Measurements from ENCODE around the gene MSMB.
"Not testable (repeated sequence)": the region's sequence is repeated elsewhere in the genome, so short reads cannot be mapped to it uniquely, and the experiment has no call there.

Gene MSMB

DNA sequence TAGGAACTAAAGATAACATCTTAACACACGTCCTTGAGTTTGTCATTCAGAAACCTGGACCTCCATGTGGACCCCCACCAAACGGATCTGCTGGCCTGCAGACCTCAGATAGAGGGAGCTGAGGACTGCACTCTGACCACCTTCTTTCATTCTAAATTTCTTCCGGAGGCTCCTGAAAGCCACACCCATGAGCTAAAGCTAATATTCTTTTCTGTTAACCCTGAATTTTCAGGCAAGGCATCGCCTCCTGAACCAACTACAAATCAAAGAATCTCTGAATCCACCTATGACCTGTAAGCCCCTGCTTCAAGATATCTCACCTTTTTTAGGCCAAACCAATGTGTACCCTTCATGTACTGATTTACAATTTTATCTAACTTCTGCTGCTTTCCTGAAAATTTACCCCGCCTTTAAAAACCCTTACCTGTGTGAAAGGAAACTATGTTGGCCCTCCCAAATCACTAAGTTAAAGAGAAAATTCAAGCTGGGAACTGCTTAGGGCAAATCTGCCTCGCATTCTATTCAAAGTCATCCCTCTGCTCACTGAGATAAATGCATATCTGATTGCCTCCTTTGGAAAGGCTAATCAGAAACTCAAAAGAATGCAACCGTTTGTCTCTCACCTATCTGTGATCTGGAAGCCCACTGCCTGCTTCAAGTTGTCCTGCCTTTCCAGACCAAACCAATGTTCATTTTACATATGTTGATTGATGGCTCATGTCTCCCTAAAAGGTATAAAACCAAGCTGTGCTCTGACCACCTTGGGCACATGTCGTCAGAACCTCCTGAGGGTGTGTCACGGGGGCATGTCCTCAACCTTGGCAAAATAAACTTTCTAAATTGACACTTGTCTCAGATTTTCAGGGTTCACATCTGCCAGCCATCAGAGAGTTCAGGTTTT is 7.7 kb upstream of the MSMB start:
- no peak for DNase-seq (ENCODE audit: low read depth)
- TF ChIP-seq POLR2A (IDR thresholded peaks at IDR 0.05; ENCODE audit: extremely low read depth, insufficient read length) (no peak), MYC (IDR thresholded peaks at IDR 0.05; ENCODE audit: low read depth, low read length) (no peak)
- TF ChIP-seq, protein P1, sequence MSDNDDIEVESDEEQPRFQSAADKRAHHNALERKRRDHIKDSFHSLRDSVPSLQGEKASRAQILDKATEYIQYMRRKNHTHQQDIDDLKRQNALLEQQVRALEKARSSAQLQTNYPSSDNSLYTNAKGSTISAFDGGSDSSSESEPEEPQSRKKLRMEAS (IDR thresholded peaks at IDR 0.05; ENCODE audit: low read depth, low read length), result no peak
- TF ChIP-seq, protein P2, sequence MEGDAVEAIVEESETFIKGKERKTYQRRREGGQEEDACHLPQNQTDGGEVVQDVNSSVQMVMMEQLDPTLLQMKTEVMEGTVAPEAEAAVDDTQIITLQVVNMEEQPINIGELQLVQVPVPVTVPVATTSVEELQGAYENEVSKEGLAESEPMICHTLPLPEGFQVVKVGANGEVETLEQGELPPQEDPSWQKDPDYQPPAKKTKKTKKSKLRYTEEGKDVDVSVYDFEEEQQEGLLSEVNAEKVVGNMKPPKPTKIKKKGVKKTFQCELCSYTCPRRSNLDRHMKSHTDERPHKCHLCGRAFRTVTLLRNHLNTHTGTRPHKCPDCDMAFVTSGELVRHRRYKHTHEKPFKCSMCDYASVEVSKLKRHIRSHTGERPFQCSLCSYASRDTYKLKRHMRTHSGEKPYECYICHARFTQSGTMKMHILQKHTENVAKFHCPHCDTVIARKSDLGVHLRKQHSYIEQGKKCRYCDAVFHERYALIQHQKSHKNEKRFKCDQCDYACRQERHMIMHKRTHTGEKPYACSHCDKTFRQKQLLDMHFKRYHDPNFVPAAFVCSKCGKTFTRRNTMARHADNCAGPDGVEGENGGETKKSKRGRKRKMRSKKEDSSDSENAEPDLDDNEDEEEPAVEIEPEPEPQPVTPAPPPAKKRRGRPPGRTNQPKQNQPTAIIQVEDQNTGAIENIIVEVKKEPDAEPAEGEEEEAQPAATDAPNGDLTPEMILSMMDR (IDR thresholded peaks at IDR 0.05; ENCODE audit: low read depth, low read length), result no peak
- H3K4me3 ChIP-seq (ENCODE audit: low read depth, low read length), result no peak overlapping the region

DNA sequence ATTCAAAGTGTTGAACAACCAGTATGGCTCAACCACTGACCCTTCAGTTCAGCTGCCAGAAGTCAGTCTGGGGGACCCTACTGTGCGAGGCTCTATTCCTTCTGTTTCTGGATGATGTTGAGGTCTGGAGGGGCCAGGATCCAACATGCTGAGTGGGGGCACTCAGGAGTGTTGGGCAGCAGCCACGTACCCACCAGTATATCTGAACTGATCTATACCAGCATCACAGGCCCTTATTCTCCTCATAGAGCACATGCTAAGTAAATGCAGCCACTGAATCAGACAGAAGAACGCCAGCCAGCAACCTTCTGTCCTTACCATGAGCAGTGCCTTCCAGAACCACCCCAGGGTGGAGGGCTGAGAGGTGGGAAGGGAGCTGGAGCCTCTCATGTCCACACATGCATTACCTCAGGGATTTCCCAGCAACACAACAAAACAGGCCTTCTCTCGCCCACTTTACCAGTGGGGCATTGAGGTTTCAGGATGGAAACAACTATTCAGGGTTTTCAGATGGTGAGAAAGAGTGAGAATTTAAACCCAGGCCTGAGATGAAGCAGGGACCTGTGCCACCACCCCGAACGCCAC is 6.8 kb upstream of the MSMB start:
- H3K4me3 ChIP-seq (ENCODE audit: low read depth, low read length), result no peak overlapping the region
- DNase-seq (ENCODE audit: low read depth), result no peak
- TF ChIP-seq, protein P2 (IDR thresholded peaks at IDR 0.05; ENCODE audit: low read depth, low read length), result no peak
- TF ChIP-seq, protein P1 (IDR thresholded peaks at IDR 0.05; ENCODE audit: low read depth, low read length), result no peak
- TF ChIP-seq MYC (IDR thresholded peaks at IDR 0.05; ENCODE audit: low read depth, low read length) (no peak), POLR2A (IDR thresholded peaks at IDR 0.05; ENCODE audit: extremely low read depth, insufficient read length) (no peak)

DNA sequence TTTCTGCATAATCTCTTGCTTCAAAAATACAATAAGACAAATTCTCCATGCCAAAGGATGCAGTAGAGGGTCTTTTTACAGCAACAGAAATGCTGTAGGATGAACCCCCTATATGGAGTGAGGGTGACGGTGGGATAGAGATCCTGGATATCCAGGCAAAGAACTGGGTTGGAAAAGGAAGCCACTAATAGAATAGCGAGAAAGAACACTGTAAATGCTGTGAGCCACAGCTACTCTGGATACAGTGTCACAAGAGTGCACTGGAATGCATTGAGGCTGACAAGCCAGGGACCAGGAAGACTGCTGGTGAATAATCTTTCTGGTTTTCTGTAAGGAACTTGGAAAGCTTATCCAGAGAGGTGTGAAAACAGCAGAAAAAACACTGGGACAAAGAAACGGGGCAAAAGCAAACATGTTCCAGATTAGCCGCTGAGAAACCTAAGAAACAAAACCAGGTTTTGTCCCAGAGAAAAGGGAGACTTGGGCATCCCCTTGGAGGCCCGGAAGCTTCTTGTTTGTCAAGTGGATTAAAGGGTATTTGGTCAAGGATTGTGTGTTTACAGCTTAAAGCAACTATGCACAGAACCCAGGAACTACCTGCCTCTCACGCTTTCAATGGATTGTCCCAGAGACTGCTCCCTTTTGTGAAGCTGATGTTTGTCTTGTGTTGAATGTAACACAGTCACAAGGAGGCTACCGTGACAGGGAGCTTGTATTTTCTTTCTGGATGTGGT is 6.2 kb upstream of the MSMB start:
- no peak for DNase-seq (ENCODE audit: low read depth)
- TF ChIP-seq POLR2A (IDR thresholded peaks at IDR 0.05; ENCODE audit: extremely low read depth, insufficient read length) (no peak), MYC (IDR thresholded peaks at IDR 0.05; ENCODE audit: low read depth, low read length) (no peak)
- TF ChIP-seq, protein P1 (IDR thresholded peaks at IDR 0.05; ENCODE audit: low read depth, low read length), result no peak
- TF ChIP-seq, protein P2 (IDR thresholded peaks at IDR 0.05; ENCODE audit: low read depth, low read length), result no peak
- H3K4me3 ChIP-seq (ENCODE audit: low read depth, low read length), result no peak overlapping the region

DNA sequence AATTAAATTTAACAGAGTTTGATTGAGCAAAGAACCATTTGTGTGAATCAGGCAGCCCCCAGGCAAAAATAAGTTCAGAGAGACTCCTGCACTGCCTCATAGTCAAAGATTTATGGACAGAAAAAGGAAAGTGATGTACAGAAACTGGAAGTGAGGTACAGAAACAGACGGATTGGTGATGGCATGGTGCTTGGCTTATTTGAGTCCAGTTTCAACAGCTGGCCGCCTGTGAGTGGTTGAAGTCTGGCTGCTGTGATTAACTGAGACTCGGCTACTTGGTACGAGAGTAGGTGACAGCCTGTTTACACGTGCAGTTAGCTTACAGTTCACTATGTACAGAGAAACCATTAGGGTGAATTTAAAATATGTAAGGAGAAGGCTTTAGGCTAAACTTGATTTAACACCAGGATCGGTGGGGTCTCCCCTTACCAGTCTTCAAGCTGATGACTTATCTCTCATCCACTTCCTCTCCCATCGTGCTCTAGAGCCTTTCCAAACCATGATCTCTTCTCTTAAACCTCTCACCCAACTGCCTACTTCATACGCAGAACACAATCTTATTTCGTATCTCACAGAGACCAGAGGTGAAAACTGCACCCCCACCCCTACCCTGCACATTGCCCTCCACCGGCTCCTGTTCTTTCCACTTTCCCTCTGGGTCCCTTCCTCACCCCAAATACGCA is 5.0 kb upstream of the MSMB start:
- TF ChIP-seq, protein P1 (IDR thresholded peaks at IDR 0.05; ENCODE audit: low read depth, low read length), result no peak
- TF ChIP-seq POLR2A (IDR thresholded peaks at IDR 0.05; ENCODE audit: extremely low read depth, insufficient read length), result no peak
- no peak for TF ChIP-seq MYC (IDR thresholded peaks at IDR 0.05; ENCODE audit: low read depth, low read length)
- TF ChIP-seq, protein P2 (IDR thresholded peaks at IDR 0.05; ENCODE audit: low read depth, low read length), result no peak
- H3K4me3 ChIP-seq (ENCODE audit: low read depth, low read length), result no peak overlapping the region
- DNase-seq (ENCODE audit: low read depth), result no peak

DNA sequence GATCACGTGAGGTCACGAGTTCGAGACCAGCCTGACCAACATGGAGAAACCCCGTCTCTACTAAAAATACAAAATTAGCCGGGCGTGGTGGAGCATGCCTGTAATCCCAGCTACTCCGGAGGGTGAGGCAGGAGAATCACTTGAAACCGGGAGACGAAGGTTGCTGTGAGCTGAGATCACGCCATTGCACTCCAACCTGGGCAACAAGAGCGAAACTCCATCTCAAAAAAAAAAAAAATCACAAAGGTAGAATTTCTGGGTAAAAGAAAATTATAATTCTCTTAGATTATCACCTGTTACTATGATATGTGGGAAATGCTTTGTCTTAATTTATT is 3.4 kb upstream of the MSMB start:
- DNase-seq (ENCODE audit: low read depth); H3K4me3 ChIP-seq (ENCODE audit: low read depth, low read length): not testable (repeated sequence)

Data from NB4 (cell line).